HG03159 (cell line): ENCODE data around the gene COBLL1.
"Not testable (repeated sequence)": the region's sequence is repeated elsewhere in the genome, so short reads cannot be mapped to it uniquely, and the experiment has no call there.

Experiments used
- ATAC-seq: cut with Tn5 transposase; IDR thresholded peaks from one replicate; pipeline ENCODE4 v1.9.1; 2021; ENCODE audit warnings: mild to moderate bottlenecking, moderate library complexity; ENCODE audit not compliant: unreplicated experiment

Gene COBLL1

DNA sequence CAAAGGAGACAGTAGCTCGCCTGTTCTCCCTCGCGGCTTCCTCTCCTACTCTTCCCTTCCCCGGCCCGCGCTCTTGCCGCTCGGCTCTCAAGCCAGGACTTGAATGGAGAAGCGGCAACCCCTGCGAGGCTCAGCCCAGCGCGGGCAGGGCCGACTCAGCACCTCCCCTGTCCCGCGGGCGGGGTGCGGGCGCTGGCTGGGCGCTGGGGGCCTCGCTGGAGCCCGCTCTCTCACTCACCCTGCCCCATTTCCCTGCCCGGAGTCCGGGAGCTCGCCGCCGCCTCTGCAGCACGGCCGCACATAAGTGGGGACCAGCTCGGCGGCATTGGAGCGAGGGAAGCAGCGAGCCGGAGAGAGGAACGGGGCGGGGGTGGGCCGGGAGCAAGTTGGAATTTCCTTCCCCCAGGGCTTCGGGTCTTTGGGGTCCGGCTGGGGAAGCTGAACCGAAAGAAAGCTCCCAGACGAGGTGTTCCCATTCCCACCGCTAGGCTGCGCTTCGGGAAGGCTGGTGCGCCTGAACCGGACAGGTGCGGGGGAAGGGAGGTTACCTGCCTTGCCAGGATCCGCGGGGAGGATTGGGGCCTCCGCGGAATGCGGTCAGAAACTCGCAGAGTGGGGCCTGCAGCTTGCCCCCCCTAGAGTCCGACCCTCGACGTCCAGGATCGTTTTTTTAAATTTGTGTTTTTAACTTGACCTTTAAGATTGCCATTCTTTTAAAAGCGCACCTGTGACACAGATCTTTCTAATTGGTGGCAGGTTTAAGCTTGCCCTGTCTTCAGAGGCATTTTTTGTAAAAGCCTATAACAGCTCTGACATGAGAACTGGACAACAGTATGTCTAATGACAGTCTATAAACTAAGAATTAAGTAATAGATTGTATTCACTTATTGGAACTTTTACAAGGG, at the start of gene COBLL1:
TSS of gene COBLL1 (minus strand) at position 105 of the 905 bp plus-strand sequence. CDS start 627 bp downstream, outside the sequence.
- peak; percentile 74 for ATAC-seq

- no peak for ATAC-seq
Measured at GRCh38 chr2:164890544-164890943, 48.9 kb upstream of the COBLL1 start.

DNA sequence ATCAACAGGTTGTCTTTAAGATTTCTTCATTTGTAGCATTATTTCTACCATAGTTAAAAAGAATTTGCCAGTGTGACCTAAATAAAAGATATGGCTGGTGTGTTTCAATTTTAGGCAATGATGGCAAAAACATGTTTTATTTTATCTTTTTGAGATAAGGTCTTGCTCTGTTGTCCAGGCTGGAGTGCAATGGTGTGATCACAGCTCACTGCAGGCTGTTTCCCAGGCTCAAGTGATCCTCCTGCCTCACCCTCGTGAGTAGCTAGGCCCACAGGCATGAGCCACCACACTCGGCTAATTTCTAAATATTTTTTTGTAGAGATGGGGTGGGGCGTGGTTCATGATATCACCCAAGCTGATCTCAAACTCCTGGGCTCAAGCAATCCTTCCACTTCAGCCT, 47.0 kb upstream of the COBLL1 start:
- ATAC-seq = no peak

DNA sequence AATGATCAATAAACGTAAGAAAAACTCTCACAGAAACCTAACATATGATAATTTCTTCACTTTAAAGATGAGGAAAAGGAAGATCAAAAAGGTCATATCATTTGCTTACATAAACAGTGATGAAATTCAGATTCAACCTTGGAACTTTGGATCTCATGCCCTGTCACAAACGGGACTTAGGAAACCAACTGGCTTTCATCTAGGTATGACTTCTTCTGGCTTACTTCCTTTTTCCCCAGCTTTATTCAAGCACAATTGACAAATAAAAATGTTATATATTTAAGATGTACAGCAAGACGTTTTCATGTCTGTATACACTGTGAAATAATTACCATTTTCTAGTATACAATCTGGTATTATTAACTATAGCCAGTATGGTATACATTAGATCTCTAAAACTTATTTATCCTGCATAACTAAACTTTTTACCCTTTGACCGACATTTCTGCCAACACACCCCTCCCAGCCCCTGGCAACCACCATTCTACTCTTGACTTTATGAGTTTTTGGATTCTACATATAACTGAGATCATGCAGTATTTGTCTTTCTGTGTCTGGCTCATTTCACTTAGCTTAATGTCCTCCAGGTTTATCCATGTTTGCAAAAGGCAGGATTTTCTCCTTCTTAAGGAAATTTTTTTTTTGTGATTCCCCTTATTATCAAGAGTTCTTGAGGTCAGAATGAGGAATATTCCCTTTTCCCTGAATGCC, 46.0 kb upstream of the COBLL1 start:
- ATAC-seq = no peak

DNA sequence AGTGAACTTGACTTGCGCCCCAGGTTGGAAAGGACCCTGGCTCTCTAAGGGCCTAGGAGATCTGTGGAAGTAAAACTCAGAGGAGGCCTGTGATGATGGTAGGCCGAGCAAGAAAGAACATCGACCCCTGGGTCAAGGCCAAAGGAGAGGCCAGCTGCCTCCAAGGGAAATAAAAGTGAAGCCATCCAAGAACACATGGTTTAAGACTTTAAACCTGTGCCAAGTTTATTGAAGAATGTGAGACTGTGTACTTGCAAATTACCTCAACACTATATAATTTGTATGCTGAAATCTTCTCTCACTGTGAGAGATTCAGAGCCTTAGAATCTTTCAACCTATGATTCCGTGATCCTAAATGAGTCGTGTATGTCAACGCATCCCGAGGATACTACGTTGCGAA, 40.7 kb upstream of the COBLL1 start:
- ATAC-seq = no peak

DNA sequence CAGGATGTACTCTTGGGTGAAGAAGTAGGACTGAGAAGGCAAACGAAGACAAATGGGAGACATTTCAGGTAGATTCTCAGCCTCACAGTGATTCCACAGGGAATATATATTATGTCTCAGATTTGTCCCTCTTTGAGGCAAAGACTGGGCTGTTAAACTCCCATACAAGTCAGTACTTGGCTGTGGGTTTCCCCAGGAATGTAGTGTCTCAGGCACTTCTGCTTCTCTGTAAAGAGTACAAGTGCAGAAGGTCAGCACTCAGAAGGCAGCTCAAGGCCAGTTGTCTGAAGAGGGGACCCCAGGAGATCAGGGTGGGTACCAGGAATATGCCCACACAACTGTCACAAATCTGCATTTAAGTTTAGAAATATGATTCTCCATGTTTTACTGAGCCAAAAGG, 39.9 kb upstream of the COBLL1 start:
- no peak for ATAC-seq

GRCh38 chr2:164879901-164880535, 38.4 kb upstream of the COBLL1 start:
- no peak for ATAC-seq

GRCh38 chr2:164877927-164878326, 36.3 kb upstream of the COBLL1 start:
- ATAC-seq = no peak

- no peak for ATAC-seq
Measured at GRCh38 chr2:164877169-164877568, 35.5 kb upstream of the COBLL1 start.

DNA sequence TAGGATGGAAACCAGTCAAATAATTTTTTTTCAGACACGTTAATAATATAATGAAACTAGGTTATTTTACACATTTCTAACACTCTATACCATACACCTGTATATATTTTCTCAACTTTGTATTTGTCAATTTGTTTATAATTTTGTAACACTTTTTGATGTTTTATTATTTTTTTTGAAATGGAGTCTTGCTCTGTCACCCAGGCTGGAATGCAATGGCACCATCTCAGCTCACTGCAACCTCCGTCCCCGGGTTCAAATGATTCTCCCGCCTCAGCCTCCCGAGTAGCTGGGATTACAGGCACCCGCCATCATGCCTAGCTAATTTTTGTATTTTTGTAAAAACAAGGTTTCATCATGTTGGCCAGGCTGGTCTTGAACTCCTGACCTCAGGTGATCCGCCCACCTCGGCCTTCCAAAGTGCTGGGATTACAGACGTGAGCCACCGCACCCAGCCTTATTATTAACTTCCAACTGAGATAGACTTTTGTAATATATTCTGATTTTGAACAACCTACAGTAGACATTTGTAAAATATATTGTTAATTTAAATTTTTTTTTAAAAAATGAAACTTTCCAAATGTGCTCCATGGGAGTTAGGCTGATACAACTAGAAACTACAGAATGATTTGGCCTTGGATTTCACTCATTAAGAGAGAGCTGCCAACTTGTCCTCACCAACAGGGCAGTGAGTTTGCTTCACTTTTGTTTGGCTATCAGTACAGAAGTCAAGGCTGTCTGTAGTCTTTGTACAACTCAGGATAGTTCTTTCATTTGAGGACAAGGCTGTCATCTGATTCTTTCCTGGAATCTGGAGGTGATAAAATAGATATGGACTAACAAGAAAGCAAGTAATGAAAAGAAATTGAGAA, 33.9 kb upstream of the COBLL1 start:
- ATAC-seq = no peak

DNA sequence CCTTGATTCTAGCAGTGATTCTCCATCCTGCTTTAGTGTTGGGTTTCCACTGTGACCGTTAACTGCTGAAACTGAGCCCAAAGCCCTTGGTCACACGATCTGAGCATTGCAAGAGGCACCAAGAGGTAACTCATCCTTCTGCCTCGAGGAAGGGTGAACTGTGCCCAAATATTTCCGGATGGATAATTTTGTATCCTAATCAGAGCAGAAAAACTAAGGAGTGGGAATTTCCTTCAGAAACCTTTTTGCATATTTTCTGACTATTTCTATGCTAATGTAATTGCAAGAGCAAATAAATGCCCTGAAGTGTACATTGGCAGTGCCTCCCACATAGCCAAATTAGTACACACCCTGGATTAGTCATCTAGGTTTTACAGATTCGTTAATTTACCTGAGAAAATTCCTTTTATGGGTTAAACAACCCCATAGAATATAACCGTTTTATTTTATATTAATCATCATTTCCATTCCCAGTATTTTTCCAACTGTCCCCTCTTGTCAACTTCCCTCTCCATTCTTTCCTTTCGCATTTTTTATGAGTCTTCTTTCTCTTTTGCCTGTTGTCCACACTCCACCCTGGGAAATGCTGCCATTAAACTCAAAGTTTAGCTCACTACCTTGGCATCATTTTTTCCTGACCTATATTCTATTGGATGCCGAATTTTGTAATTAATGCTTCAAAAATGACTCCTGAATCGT, 31.7 kb upstream of the COBLL1 start:
- ATAC-seq = no peak

DNA sequence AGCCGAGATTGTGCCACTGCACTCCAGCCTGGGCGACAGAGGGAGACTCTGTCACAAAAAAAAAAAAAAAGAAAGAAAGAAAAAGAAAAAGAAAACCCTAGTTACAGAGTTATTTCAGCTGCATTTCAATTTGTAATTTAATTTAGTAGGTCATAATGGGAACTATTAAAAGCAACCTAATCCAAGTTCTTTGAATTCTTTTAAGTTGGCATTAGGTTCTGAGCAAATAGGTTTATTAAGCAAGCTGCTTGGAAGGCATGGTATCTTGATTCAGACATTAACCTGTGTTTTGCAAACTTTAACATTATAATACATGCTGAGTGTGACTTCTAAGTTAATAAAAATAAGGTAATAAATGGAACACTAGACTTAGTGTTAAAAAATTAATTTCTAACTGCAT, 29.8 kb upstream of the COBLL1 start:
- ATAC-seq = no peak

GRCh38 chr2:164869420-164869772, 27.8 kb upstream of the COBLL1 start:
- ATAC-seq = no peak

GRCh38 chr2:164868563-164869419, 27.2 kb upstream of the COBLL1 start:
- ATAC-seq = no peak

- ATAC-seq = no peak
Measured at GRCh38 chr2:164867779-164868397, 26.3 kb upstream of the COBLL1 start.

DNA sequence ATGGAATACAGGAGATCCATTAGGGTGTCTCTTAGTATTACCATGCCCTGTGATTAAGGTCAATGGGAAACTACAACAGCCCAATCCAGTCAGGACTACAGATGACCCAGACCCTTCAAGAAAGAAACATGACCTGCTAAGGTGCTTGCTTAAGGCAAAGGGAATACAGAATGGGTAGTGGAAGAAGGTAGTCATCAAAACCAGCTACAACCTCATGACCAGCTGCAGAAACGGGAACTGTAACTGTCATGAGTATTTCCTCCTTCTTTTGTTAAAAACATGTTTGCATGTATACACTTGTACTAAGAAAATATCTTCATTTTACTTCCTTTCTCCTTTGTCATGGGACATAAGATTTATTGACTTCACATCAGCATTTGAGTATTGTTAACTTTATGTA, 24.8 kb upstream of the COBLL1 start:
- ATAC-seq = not testable (repeated sequence)

GRCh38 chr2:164860694-164861042, 19.0 kb upstream of the COBLL1 start:
- no peak for ATAC-seq

DNA sequence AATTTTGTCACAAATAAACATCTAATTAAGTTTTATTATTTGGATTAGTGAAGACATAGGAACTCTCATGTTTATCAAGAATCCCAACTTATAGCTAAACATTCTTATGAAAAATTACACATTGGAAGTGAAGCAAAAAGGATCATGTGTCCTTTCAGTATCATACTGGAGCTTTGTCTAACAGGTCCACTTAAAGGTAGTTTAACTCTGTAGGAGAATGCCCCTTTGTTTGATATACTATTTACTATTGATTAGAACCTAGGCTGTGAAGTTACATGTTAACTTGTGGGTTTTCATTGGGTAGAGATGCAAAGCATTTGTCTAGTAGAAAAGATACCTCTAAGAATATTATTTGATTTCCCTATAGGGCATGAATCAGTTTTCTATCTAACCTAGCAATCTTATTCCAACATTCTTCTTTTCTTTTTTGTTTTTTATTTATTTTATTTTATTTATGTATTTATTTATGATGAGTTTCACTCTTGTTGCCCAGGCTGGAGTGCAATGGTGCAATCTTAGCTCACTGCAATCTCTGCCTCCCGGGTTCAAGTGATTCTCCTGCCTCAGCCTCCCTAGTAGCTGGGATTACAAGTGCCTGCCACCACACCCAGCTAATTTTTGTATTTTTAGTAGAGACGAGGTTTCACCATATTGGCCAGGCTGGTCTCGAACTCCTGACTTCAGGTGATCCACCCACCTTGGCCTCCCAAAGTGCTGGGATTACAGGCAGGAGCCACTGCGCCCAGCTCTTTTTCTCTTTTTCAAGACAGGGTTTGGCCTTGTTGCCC, 18.5 kb upstream of the COBLL1 start:
- ATAC-seq = not testable (repeated sequence)
